ENCODE data around the gene ATP8A2. TPM values are rescaled to one million over a fixed set of nuclear protein-coding genes. Genes with fewer than 3 reads are reported as not detected.

ATP8A2 gene
- total RNA-seq, 1 donor from 2014 or later, result 1.7 TPM

DNA sequence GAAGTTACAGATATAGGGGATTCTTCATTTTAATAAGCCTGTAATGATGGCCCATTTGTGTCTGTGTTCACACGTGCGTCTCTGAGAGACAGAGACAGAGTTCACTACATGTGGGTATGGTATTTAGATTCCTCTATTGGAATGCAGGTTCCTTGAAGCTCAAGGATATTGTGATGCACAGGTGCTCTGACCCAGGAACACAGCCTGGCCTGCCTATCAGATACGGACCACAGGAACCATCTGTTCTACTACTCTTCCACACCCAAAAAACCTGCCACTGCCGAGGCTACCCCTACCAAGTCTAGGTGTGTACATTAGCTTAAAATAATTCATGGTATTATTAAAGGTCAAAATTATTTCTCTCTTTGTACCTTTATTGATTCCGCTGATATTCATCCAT is 289.2 kb downstream of the ATP8A2 start:
- H3K4me3 ChIP-seq, result no peak overlapping the region
- H3K27me3 ChIP-seq (ENCODE audit: low read depth), result no peaks in the 10 kb centered on the region
- no peaks in the 10 kb centered on the region for H3K4me1 ChIP-seq
- no peaks in the 10 kb centered on the region for H3K36me3 ChIP-seq
- TF ChIP-seq, protein P1, sequence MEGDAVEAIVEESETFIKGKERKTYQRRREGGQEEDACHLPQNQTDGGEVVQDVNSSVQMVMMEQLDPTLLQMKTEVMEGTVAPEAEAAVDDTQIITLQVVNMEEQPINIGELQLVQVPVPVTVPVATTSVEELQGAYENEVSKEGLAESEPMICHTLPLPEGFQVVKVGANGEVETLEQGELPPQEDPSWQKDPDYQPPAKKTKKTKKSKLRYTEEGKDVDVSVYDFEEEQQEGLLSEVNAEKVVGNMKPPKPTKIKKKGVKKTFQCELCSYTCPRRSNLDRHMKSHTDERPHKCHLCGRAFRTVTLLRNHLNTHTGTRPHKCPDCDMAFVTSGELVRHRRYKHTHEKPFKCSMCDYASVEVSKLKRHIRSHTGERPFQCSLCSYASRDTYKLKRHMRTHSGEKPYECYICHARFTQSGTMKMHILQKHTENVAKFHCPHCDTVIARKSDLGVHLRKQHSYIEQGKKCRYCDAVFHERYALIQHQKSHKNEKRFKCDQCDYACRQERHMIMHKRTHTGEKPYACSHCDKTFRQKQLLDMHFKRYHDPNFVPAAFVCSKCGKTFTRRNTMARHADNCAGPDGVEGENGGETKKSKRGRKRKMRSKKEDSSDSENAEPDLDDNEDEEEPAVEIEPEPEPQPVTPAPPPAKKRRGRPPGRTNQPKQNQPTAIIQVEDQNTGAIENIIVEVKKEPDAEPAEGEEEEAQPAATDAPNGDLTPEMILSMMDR (IDR thresholded peaks at IDR 0.05), result no peak
- ATAC-seq (no peak), DNase-seq (no peak)
- no peaks in the 10 kb centered on the region for H3K9me3 ChIP-seq
- H3K27ac ChIP-seq, result no peak overlapping the region
- intact Hi-C loops (cut with DNase I), result no loop called here

DNA sequence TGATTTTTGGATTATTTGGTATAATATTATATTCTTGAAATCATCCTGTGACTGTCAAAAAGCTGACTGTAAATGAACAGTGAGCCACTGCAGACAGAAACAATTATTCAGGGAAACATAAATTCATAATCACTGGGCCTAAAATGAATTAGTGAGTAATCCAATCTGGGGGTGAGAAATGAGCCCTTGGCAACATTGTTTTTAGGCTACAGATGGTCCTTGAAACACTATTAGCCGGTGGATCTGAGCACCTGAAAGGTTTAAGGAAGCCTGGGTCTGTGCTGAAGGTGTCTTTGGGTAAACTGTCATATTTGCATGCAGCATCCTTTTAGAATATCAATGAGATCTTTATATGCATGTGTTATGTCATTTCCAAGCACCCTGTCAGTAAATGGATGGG is 290.7 kb downstream of the ATP8A2 start:
- no peaks in the 10 kb centered on the region for H3K9me3 ChIP-seq
- ATAC-seq, result no peak
- H3K27ac ChIP-seq, result no peak overlapping the region
- intact Hi-C loops (cut with DNase I), result no loop called here
- no peak for DNase-seq
- no peaks in the 10 kb centered on the region for H3K4me1 ChIP-seq
- TF ChIP-seq, protein P1 (IDR thresholded peaks at IDR 0.05), result no peak
- no peaks in the 10 kb centered on the region for H3K36me3 ChIP-seq
- no peaks in the 10 kb centered on the region for H3K27me3 ChIP-seq (ENCODE audit: low read depth)
- H3K4me3 ChIP-seq, result no peak overlapping the region

- H3K4me3 ChIP-seq, result no peak overlapping the region
- ATAC-seq (no peak), DNase-seq (no peak)
- H3K36me3 ChIP-seq, result no peaks in the 10 kb centered on the region
- TF ChIP-seq, protein P1 (IDR thresholded peaks at IDR 0.05), result no peak
- no peaks in the 10 kb centered on the region for H3K4me1 ChIP-seq
- peaks cover 7% of the 10 kb centered on the region for H3K9me3 ChIP-seq
- H3K27me3 ChIP-seq (ENCODE audit: low read depth), result no peaks in the 10 kb centered on the region
- intact Hi-C loops (cut with DNase I), result no loop called here
- no peak overlapping the region for H3K27ac ChIP-seq
Observed at GRCh38 chr13:25668345-25668744, 296.6 kb downstream of the ATP8A2 start.

DNA sequence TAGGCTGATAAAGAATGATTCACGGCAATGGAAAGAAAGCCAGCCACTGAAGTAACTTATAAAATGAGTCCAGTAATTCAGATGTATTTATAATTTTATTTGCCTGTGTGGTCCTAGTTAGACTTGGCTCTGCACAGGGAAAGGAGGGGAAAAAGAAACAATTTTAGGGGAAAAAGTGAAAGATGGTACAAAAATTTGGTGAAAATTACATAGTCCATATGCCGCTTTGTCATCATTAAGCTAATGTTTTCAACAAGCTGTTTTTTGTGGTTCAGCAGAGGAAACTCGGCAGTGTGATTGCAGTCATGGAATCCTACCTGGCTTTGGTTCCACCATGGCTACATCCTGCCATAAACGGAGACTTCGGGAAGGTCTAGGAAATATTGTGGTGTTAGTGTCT is 301.9 kb downstream of the ATP8A2 start:
- intact Hi-C loops (cut with DNase I), result no loop called here
- Histone ChIP-seq H3K27ac (no peak overlapping the region), H3K36me3 (no peaks in the 10 kb centered on the region), H3K4me3 (no peak overlapping the region), H3K4me1 (no peaks in the 10 kb centered on the region), H3K27me3 (ENCODE audit: low read depth) (no peaks in the 10 kb centered on the region), H3K9me3 (peaks cover 7% of the 10 kb centered on the region)
- ATAC-seq (no peak), DNase-seq (no peak)
- TF ChIP-seq, protein P1 (IDR thresholded peaks at IDR 0.05), result no peak

DNA sequence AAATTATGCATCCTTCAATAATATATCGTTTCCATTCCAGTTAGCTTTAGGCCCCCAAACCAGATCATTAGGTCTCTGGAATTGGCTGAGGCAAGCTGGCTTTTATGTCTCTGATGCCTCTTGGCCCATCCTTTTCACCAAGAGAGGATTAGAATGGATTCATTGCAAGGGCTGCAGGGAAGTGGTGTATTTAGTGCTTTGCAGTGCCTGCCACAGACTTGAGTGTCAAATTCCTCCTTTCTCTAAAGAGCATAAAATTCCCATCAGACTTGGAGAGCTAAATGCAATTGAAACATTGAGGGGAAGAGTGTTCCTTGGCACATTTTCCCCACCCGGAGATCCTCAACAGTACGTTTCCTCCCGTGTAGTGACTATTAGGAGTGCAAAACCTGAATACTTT is 302.6 kb downstream of the ATP8A2 start:
- TF ChIP-seq, protein P1 (IDR thresholded peaks at IDR 0.05), result no peak
- Histone ChIP-seq H3K9me3 (peaks cover 4% of the 10 kb centered on the region), H3K27ac (no peak overlapping the region), H3K36me3 (no peaks in the 10 kb centered on the region), H3K27me3 (ENCODE audit: low read depth) (no peaks in the 10 kb centered on the region), H3K4me1 (no peaks in the 10 kb centered on the region), H3K4me3 (no peak overlapping the region)
- intact Hi-C loops (cut with DNase I), result no loop called here
- DNase-seq (no peak), ATAC-seq (no peak)

GRCh38 chr13:25675060-25675459 is 303.3 kb downstream of the ATP8A2 start:
- Histone ChIP-seq H3K27me3 (ENCODE audit: low read depth) (no peaks in the 10 kb centered on the region), H3K36me3 (no peaks in the 10 kb centered on the region), H3K9me3 (no peaks in the 10 kb centered on the region), H3K4me1 (no peaks in the 10 kb centered on the region), H3K4me3 (no peak overlapping the region), H3K27ac (no peak overlapping the region)
- no peak for ATAC-seq
- intact Hi-C loops (cut with DNase I), result no loop called here
- TF ChIP-seq, protein P1 (IDR thresholded peaks at IDR 0.05), result no peak
- DNase-seq, result no peak

Data from lower lobe of right lung (tissue), 2 donors.